ENCODE results near the gene FNIP1. TPM values are rescaled to one million over a fixed set of nuclear protein-coding genes. Genes with fewer than 3 reads are reported as not detected.
"Not testable (repeated sequence)": the region's sequence is repeated elsewhere in the genome, so short reads cannot be mapped to it uniquely, and the experiment has no call there.

The FNIP1 gene
- total RNA-seq, 1 experiment from 2014 or later: 59.4 TPM

- DNase-seq (ENCODE audit: low spot score): no peak
Observed at GRCh38 chr5:131637694-131638093, 159.1 kb downstream of the FNIP1 start.

GRCh38 chr5:131635684-131636572, 160.9 kb downstream of the FNIP1 start:
- DNase-seq (ENCODE audit: low spot score): no peak

- peak; percentile 100 for DNase-seq (ENCODE audit: low spot score)
Observed at GRCh38 chr5:131634996-131635683, 161.7 kb downstream of the FNIP1 start, which contains the start of gene RAPGEF6. RAPGEF6 (minus strand) TSS chr5:131635229; CDS start chr5:131635030, 199 bp downstream.

GRCh38 chr5:131634666-131634995, 162.2 kb downstream of the FNIP1 start:
- DNase-seq (ENCODE audit: low spot score): peak; percentile 62

GRCh38 chr5:131634238-131634637, 162.6 kb downstream of the FNIP1 start:
- no peak for DNase-seq (ENCODE audit: low spot score)

- no peak for DNase-seq (ENCODE audit: low spot score)
Observed at GRCh38 chr5:131633830-131634229, 163.0 kb downstream of the FNIP1 start.

- DNase-seq (ENCODE audit: low spot score): no peak
Observed at GRCh38 chr5:131630963-131631350, 165.9 kb downstream of the FNIP1 start.

GRCh38 chr5:131630208-131630962, 166.4 kb downstream of the FNIP1 start:
- no peak for DNase-seq (ENCODE audit: low spot score)

- DNase-seq (ENCODE audit: low spot score): peak; percentile 49
Observed at GRCh38 chr5:131628990-131629389, 167.8 kb downstream of the FNIP1 start.

GRCh38 chr5:131627207-131627865, 169.5 kb downstream of the FNIP1 start:
- no peak for DNase-seq (ENCODE audit: low spot score)

GRCh38 chr5:131622633-131623032, 174.2 kb downstream of the FNIP1 start:
- DNase-seq (ENCODE audit: low spot score): peak; percentile 32

- not testable (repeated sequence) for DNase-seq (ENCODE audit: low spot score)
Observed at GRCh38 chr5:131621164-131621563, 175.7 kb downstream of the FNIP1 start.

- DNase-seq (ENCODE audit: low spot score): no peak
Observed at GRCh38 chr5:131619102-131619501, 177.7 kb downstream of the FNIP1 start.

- DNase-seq (ENCODE audit: low spot score): no peak
Observed at GRCh38 chr5:131617140-131617822, 179.5 kb downstream of the FNIP1 start.

GRCh38 chr5:131615957-131616356, 180.9 kb downstream of the FNIP1 start:
- DNase-seq (ENCODE audit: low spot score): no peak

GRCh38 chr5:131613423-131613822, 183.4 kb downstream of the FNIP1 start:
- DNase-seq (ENCODE audit: low spot score): no peak

- no peak for DNase-seq (ENCODE audit: low spot score)
Observed at GRCh38 chr5:131611064-131611381, 185.8 kb downstream of the FNIP1 start.

- DNase-seq (ENCODE audit: low spot score): peak; percentile 85
Observed at GRCh38 chr5:131610198-131611063, 186.4 kb downstream of the FNIP1 start.

- no peak for DNase-seq (ENCODE audit: low spot score)
Observed at GRCh38 chr5:131609774-131610173, 187.0 kb downstream of the FNIP1 start.

- no peak for DNase-seq (ENCODE audit: low spot score)
Observed at GRCh38 chr5:131608597-131608996, 188.2 kb downstream of the FNIP1 start.
